HG02798 (cell line): ENCODE data around the gene COA7.

Source experiments
- ATAC-seq: cut with Tn5 transposase; IDR thresholded peaks from one replicate; pipeline ENCODE4 v1.9.1; 2021; ENCODE audit warnings: mild to moderate bottlenecking; ENCODE audit not compliant: unreplicated experiment, poor library complexity

The COA7 gene

DNA sequence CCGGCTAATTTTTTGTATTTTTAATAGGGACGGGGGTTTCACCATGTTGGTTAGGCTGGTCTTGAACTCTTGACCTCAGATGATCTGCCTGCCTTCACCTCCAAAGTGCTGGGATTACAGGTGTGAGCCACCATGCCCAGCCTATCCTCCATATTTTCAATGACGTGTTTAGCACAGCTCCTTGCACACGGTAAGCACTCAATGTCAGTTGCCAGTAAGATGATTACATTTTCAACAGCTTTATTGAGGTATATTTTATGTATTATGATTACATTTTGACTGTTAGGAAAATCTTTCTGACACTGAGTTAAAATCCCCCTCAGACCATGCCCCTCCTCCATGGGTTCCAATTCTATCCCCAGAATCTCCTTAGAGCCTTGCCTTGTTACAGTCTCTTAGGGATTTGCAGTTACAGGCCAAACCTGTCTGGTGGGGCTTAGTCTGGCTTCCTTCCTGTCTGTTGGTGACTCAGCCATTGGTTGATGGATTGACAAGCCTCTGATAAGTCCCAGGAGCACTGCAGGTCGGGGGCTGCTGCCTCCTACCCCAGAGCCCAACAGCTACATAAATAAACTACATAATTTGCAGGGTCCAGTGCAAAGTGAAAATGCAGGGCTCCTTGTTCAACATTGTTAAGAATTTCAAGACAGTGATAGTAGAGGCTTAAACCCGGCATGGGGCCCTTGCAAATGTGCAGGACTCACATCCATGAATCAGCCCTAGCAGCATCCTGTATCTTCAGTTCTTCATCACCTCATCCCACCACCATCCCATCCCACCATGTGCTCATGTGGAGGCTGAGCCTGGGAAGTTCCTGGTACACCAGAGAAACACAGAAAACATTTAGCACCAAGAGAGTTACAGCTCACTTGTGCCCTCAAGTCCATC lies 23.4 kb downstream of the COA7 start:
- ATAC-seq: no peak

DNA sequence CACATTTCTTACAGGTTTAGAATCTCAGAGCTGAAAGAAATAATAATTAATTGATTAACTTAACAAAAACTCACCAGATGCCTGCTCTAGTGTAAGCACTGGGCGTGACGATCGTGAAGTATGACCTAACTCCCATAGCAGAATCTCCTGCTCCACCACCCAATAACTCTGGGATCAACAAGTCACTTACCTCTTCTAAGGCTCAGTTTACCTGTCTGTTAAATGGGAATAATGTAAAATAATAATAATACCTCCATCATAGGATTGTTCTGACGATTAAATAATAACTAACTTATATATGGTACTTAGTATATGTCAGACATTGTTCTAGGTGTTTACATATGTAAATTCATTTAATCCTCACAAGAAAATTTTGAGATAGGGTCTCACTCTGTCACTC lies 24.6 kb downstream of the COA7 start:
- ATAC-seq: no peak

DNA sequence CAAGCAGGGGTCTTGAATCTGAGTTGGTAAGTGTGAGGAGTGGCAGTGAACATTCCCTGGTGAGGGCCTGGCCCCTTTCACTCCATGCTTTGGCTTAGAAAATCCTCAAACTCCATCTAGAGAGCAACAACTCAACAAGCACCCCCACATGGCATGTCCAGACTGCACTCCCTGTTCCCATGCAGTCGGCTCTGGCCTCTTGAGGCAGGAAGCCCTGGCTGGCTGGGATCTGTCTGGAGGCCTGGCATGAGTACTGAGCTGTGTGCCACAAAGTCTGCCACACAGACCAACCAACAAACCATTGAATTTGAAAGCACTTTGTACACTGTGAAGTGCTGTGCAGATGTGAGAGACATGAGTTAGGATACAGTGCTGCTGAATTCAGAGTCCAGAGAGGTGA lies 25.2 kb downstream of the COA7 start:
- ATAC-seq: no peak

DNA sequence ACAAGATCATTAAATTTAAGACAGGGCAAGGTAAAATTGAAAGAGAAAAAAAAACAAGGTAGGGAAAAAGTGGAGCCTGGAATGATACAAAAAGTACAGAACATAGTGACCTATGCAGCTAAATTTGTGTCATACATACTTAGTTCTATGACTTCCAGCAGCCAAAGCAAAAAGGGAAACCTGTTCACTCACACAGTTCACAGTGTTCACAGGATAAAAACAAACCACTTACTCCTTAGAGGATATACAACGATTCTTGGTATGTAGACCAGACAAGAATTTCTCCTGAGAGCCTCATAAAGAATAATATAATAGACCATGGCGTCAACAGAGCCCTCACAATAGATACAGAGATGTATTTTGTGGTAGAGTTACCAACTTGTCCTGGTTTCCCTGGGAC lies 27.5 kb downstream of the COA7 start:
- ATAC-seq: no peak

DNA sequence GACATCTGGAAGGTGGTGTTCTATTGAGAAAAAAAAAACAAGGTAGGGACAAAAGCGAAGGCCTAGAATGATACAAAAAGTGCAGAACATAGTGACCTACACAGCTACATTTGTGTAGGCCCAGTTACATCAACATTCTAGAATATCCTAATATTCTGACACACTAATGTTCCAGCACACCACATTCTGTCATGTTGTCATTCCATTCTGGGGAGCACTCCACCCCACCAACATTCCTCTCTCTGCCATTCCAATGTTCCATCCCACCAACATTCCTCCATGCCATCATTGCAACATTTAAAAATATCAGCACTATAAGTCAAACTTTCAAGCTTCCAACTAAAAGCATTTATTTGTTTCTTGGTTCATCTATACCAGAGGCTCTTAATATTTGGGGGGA lies 28.5 kb downstream of the COA7 start:
- ATAC-seq: no peak

DNA sequence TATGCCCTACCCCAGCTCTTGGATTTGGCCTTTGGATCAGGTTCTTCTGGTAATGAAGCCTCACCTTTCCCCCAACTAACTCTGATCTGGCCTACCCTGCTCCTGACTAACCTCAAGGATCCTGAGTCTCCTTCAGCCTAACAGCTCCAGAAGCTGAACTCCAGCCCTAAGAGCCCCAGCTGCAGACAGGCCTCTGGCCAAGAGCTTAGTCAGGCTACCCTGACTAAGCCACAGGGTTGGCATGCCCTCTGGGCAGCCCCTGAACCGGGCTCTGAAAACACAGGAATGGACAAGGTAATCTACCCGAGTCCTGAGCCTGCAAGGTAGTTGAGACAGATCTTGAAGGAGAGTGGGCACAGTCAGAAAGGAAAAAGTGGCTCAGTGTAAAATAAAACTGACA lies 29.4 kb downstream of the COA7 start:
- no peak for ATAC-seq

DNA sequence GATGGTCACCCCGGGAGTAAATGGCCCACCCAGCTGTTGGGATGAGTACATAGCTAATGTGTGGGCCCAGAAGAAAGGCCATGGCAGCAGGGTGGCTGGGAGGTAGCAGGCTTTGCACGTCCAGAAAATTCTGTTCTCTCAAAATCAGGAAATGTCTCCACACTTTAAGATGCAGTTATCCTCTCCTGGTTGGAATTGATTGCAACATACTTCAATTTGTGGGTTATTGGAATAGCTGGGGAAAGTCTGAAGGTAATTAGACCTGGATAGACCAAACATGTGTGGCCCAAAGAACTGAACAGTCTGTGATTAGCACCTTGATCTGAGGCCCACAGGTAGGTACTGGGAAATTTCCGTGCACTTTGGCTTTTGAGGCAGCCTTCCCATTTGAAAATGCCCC lies 30.2 kb downstream of the COA7 start:
- no peak for ATAC-seq

DNA sequence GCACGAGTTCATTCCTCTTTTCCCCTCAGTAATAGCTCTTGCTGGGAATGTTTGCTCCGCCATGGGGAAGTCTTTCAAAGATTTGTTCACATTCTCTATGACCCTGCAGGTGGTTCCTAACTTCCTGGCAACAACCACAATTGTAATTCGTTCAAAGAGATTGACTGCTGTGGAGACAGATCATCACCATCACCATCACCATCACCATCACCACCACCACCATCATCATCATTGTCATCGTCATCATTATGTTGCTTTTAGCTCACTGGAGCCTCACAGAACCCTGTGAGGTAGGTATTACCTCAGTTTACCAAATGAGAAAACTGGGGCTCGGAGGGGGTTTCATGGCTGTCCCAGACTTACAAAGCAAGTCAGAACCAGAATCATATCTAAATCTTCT lies 30.9 kb downstream of the COA7 start:
- ATAC-seq: no peak

DNA sequence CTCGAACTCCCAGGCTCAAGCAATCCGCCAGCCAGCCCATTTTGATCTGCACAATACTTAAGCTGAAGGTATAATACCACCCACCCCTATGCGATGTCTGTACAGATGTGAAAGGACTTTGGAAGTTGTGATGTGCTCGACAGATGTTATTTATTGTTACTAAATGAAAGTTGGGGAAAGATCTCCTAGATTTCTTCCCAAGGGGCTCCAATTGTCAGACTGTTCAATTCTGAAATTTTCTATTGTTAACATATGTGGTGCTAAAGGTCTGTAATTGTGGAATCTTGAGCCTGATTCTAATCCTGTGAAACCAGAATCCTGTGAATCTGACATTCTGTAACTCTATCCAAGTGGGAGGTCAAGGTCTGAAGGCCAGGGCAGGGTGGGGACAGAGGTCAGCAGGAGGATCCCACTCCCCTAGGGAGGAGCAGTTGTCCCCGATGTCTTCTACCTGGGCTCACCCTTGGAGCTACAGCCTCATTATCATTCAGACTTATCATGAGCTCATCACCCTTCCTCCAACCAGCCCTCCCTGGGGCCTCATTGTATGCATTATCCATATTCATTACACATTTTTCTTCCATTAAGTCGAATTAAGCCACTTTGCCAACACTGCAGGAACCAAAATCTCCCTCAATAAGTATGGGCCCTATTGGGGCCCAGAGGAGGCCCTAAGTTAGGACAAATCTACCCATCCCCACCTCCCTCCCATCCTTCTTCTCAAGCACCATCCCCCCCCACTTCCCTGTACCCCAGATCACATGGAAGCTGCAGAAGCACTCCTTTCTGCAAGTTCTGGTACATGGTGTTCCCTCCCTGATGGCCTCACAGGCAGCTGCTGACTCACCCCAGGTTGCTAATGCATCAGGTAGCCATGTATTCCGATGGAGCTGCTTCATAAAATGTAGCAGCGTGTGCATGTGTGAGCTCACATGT lies 32.9 kb downstream of the COA7 start:
- no peak for ATAC-seq

DNA sequence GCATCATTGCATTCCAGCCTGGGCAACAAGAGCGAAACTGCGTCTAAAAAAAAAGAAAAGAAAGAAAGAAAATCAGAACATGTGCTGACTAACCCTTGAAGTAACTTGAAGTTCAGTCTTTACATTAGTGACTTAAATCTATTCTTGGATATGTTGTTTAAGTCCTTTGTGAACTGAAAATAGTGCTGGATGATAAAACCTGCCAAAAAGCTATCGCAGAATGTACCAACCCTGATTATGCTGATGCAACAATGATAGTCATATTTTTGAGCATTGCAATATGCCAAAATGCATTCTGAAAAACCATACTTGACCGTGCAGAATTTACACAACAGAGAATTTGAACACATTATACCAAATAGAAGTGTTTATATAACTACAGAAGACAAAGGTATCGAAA lies 34.4 kb downstream of the COA7 start:
- no peak for ATAC-seq

DNA sequence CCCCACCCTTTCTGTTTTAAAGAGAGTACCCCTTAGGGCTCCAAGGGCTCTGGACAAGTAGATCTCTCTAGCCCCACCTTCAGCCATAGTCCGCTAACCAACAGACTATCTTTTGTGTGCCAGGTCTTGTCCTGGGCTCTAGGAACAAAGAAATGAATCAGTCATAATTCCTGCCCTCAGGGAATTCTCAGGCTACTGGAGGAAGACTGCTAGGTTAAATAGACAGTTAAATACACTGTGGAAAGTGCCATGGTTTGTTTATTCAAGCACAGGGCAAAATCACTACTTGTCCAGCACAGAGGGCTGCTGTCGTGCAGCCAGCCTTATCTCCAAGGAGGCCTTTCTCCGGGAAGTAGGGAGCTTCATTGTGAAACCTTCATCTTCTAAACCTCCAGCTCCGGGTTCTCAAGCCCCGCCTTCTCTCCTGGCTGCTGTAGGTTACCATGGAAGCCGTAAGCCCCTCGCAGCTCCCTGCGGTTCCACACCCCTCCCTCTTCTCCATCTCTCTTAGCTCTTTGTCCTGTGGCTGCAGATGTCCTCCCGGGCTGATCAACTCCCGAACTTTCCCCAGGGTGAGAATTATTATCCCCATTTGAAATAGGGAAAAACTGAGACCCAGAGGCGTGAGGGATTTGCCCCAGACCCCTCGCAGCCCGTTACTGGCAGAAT lies 35.4 kb downstream of the COA7 start:
- no peak for ATAC-seq

DNA sequence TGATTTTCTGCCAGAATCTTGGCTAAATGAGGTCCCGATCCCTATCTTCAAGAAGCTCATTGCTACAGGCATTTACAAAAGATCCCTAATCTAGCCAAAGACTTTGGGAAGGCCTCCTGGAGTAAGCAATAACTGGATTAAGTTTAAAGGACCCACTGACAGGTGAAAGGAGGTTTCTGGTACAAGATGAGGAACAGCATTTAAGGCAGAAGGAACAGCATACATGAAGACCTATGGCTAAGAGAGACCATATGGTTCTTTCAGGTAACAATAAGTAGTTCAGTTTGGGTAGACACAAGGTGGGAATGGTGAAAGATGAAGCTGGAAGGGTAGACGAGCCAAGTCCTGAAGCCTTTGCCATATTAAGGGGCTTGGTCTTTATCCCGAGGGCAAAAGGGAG lies 37.3 kb downstream of the COA7 start:
- no peak for ATAC-seq

DNA sequence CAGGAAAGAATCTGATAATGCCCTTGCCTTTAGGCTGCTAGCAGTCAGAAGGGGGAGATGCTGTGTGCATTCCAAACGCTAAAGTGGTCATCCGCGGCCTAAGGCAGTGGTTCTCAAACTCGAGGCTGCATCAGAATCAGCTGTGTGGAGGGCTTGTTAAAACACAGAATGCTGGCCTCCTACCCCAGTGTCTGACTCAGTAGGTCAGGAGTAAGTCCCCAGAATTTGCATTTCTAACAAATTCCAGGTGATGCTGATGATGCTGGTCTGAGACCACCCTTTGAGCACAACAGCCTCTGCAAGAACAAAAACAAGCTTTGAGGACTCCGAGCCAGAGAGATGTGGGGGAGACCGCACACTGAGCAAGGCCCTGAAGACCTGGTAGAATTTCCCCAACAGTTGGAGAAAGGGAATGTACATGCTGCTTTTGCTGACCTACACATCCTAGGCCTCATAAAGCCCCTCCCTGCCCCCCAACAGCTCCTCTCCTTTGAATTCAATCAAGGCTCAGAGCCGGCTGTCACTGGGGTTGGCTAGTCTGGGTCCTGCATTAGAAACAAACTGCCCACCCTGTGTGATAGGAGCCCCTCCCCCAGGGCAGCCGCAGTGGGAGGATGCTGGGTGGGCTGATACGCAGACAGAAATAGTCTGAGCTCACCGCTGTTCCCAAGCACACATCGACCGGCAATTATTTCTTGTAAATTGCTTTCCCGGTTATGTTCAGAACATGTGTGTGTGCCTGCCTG lies 38.1 kb downstream of the COA7 start:
- ATAC-seq: no peak

DNA sequence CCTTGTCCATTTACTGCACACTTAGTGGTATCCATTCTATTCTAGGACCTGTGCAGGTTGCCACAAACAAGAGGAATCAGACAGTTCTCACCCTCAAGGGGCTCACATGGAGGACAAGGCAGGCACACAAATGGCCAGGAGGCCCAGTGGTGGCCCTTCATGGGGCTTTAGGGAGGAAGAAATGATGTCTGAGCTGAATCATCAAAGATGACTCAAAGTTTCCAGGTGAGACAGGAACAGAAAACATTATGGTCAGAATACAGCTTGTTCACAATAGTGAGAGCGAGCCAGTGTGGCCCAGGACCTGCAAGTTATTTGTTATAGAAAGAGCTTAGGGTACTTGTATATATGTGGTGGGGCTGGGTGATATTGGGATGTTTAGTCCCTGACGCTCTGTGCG lies 38.8 kb downstream of the COA7 start:
- ATAC-seq: peak; percentile 80

DNA sequence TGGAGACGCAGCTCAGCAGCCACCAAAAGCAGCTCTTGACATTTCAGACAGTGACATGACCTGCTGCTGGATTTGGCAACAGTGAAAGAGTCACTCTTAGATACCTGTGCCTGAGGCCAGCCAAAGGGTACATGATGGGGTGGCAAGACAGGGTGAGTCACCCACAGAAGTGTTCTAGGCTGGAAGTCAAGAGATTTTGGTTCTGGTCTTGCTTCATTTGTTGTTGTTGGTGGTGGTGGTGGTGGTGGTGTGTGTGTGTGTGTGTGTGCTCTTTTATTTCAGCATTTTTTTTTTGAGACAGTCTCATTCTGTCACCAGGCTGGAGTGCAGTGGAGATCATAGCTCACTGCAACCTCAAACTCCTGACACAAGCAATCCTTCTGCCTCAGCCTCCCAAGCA lies 39.4 kb downstream of the COA7 start:
- no peak for ATAC-seq

DNA sequence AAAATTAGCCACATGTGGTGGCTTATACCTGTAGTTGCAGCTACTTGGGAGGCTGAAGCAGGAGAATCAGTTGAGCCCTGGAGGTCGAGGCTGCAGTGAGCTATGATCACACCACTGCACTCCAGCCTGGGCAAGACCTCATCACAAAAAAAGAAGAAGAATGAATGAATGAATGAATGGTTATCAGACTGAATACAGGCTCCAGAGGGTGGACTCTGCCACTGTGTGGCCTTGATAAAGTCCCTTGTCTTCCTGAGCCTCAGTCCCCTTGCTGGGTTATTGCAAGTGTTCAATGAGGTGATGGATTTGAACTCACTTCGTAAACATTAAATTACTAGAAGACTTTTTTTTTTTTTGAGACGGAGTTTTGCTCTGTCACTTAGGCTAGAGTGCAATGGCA lies 40.4 kb downstream of the COA7 start:
- ATAC-seq: no peak

DNA sequence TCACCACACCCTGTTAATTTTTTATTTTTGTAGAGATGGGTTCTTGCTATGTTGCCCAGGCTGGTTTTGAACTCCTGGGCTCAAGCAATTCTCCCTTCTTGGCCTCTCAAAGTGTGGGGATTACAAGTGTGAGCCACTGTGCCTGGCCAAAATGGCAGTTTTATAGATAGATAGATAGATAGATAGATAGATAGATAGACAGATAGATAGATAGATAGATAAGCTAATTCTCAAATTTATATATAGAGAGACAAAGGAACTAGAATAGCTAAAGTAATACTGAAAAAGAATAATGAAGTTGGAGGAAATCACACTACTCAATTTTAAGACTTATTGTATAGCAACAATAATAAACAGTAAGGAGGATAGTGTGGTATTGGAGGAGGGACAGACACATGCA lies 44.1 kb downstream of the COA7 start:
- no peak for ATAC-seq

DNA sequence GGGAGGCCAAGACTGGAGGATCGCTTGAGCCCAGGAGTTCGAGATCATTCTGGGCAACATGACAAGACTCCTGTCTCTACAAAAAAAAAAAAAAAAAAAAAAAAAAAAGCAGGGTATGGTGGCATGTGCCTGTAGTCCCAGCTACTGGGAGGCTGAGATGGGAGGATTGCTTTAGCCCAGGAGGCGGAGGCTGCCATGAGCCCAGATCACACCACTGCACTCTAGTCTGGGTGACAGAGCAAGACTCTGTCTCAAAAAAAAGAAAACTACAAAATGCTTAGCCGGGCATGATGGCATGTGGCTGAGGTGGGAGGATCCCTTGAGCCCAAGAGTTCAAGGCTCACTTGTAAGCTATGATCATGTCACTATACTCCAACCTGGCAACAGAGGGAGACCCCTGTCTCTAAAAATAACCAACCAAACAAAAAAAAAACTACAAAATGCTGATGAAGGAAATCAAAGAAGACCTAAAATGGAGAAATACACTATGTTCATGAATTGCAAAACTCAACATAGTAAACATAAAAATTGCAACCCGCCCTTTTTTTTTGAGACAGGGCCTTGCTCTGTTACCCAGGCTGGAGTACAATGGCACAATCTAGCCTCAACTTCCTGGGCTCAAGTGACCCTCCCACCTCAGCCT lies 44.8 kb downstream of the COA7 start:
- ATAC-seq: no peak

DNA sequence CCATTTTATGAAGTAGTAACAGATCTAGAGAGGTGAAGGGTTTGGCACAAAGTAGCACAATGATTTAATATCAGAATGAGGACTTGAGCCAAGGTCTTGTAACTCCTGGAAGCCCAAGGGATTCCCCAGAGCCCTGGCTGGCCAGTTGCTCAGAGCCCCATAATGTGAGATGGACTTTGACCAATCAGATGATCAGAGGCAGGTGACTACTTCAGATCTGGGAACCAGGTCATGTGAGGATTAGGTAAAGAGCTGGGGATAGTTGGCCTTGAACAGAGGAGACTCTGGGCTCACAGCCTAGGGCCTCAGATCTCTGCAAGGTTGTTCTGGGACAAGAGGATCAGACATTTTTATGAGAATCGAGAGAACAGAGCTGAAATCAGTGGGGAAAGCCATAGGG lies 46.2 kb downstream of the COA7 start:
- no peak for ATAC-seq

DNA sequence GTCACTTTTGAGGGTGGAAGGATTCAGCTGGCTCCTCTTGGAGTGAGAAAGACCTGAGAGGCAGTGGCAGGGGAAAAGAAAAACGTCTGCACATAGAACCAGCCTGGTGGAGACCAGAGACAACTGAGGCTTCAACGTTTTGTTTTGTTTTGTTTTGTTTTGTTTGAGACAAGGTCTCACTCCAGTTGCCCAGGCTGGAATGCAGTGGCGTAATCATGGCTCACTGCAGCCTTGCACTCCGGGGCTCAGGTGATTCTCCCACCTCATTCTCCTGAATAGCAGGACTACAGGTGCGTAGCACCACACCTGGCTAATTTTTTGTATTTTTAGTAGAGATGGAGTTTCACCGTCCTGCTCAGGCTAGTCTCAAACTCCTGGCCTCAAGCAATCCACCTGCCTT lies 52.9 kb downstream of the COA7 start:
- no peak for ATAC-seq
